OCI-LY1 (cell line): Measurements from ENCODE around the gene PRLH.
"Not testable (repeated sequence)": the region's sequence is repeated elsewhere in the genome, so short reads cannot be mapped to it uniquely, and the experiment has no call there.

Experiments
- CTCF ChIP-seq: fragments of 200-600 bp; sonication (generic), shearing (Covaris generic); IDR thresholded peaks from 2 replicates; pipeline ENCODE4 v1.5.1; 2017; ENCODE audit warnings: mild to moderate bottlenecking, antibody characterized with exemption, low read length, moderate library complexity, mixed read lengths
- EZH2 ChIP-seq: fragments of 200-600 bp; sonication (generic), shearing (Covaris generic); IDR thresholded peaks from 2 replicates; pipeline ENCODE4 v1.8.0; 2017; ENCODE audit warnings: borderline replicate concordance, mixed run types, mild to moderate bottlenecking, antibody characterized with exemption, low read length, moderate library complexity, mixed read lengths

GRCh38 chr2:237606522-237606921 is 40.1 kb downstream of the PRLH start:
- not testable (repeated sequence) for TF ChIP-seq CTCF, EZH2
